Left hindlimb (tissue), 1 donor: Measurements from ENCODE around the gene GPR150.

Experiments
- DNase-seq: peaks from one replicate; pipeline ENCODE4 v3.0.0-alpha.2; 2018

The GPR150 gene

DNA sequence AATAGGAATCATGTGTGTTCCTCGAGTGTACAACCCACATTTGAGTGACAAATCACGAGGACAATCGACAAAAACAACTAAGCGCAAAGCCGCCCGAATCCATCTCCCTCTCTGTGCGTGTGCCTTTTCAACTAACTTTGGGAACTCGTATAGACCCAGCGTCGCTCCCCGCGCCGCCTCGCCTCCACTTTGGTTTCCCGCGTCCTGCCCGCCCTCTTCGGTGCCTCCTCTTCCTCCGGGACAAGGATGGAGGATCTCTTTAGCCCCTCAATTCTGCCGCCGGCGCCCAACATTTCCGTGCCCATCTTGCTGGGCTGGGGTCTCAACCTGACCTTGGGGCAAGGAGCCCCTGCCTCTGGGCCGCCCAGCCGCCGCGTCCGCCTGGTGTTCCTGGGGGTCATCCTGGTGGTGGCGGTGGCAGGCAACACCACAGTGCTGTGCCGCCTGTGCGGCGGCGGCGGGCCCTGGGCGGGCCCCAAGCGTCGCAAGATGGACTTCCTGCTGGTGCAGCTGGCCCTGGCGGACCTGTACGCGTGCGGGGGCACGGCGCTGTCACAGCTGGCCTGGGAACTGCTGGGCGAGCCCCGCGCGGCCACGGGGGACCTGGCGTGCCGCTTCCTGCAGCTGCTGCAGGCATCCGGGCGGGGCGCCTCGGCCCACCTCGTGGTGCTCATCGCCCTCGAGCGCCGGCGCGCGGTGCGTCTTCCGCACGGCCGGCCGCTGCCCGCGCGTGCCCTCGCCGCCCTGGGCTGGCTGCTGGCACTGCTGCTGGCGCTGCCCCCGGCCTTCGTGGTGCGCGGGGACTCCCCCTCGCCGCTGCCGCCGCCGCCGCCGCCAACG lies at the start of gene GPR150:
Gene GPR150, plus strand, starts transcription at position 58 of the 840 bp plus-strand sequence. Its CDS starts 189 bp downstream, at position 247.
- DNase-seq, result peak; percentile 74

DNA sequence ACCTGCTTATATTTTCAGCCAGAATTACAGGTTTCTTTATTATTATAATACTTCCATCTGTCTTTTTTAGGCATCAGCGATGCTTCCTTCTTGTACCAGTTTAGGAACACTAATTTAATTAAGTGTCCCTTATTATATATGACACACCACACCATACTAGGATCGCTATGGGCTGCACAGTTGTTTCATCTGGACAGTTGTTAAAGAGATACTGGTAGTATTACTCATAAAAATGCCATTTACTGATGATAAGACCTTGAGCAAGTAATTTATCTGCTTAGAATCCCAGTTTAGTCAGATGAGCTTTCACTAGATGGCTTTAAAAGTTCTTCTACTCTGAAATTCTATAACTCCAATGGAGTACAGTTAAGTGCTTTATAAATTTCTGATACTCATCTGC lies 47.9 kb upstream of the GPR150 start:
- no peak for DNase-seq

DNA sequence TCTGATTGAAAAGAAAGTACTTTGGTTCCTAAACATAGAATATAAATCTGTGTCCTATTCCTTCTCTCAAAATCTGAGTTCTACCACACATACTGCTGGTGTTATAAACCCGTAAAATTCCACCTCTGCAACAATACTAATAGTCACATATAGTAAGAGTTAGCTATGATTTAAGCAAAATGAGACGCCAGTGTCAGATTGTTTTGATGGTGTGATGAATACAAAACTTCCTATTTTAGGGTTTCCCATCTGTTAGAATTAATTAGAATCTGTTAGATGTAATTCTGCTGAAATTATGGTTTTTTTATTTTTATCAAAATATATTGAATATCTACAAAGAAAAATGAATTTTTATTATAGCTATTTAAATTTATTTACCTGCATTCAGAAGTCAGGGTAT lies 38.3 kb upstream of the GPR150 start:
- DNase-seq, result no peak

DNA sequence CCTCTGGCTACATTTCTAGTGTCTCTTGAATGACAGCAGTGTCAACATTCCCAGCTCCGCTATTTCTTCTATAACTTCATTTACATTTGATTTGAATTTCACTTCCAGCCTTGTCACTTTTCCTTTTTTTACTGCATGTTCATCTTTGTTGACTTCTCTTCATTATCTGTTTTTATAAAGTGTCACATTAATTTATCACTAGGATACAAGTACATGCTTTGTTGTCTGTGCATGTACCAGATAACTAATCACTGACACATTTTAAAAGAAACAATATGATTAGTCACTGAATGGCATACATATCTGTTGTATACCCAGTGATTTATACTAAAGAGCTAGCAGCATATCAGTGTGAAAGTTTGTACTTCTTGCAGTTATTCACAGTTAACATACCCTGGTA lies 35.9 kb upstream of the GPR150 start:
- DNase-seq, result no peak

DNA sequence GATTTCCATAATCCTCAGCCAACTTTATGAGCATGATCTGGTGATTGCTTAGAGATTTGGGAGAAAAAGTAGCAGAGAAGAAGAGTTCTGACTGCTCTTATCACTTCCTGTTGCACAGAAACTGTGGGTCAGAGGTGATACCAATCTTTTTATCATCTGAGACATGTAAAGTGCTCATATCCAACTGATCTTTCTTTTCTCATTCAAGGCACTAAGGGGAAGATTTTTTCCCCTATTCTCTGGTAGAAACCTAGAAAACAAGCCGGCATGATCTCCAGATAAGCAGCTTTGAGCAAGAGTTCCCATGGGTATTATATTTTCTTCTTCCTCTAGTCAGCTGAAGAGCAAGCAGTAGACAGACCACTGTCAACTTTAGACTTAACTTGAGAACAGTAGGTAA lies 29.0 kb upstream of the GPR150 start:
- DNase-seq, result no peak

DNA sequence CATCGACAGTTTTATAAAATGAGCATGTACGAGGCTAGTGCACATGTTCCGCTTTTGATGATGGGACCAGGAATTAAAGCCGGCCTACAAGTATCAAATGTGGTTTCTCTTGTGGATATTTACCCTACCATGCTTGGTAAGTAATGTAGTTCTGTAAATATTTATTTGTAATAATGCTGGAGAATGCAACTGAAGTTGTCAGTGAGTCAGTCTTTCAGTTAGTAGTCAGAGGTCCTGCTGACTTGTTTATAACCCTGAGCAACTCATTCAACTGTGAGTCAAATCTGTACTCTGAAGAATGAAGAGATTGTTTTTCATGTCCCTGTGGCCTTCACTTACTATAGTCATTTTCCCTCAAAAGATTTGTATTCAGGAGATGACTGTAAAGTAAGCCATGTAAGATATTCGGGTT lies 28.4 kb upstream of the GPR150 start:
- no peak for DNase-seq

DNA sequence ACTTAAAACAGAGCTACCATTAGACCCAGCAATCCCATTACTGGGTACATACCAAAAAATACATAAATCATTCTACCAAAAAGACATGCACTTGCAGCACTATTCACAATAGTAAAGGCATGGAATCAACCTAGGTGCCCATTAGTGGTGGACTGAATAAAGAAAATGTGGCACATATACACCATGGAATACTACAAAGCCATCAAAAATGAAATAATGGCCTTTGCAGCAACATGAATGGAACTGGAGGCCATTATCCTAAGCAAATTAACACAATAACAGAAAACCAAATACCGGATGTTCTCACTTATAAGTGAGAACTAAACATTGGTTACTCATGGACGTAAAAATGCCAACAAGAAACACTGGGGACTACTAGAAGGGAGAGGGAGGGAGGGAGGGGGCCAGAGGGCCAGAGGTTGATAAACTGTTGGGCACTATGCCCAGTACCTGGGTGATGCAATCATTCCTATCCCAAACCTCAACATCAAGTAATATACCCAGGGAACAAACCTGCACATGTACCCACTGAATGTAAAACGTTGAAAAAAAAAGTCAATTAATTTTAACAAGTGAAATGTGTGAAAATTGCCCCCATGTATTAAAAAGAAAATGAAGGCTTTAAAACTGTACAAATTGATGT lies 24.5 kb upstream of the GPR150 start:
- DNase-seq, result no peak

DNA sequence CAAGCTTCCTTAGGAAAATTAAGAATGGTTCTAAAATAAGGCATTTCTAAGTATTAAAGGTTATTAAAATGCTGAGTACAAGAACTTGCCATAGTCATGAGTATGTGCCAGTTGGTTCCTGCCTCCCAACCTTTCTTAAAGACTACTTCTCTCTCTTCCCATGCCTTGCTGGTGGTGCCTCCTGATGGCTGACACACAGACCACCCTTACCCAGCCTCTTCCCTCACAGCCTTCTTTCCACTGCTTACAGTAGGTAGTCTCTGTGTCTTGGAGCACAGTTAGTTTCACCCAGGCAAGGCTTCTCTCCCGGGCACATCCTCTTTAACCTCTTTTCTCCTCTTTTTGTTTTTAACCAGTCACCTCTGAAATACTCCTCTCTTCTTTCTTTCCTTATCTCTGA lies 20.6 kb upstream of the GPR150 start:
- no peak for DNase-seq

DNA sequence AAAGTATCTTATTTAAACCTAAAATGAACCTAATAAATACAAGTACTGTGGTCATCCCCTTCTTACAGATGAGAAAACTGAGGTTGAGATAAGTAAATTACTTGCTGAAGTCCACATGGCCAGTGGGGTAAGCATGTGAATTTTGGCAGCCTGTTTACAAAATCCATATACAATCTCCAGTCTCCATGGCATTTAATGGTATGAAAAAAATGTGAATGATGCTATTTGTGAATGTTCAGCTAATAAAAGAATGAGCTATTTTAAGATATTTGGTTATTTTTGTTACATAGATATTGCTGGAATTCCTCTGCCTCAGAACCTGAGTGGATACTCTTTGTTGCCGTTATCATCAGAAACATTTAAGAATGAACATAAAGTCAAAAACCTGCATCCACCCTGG lies 19.3 kb upstream of the GPR150 start:
- no peak for DNase-seq

DNA sequence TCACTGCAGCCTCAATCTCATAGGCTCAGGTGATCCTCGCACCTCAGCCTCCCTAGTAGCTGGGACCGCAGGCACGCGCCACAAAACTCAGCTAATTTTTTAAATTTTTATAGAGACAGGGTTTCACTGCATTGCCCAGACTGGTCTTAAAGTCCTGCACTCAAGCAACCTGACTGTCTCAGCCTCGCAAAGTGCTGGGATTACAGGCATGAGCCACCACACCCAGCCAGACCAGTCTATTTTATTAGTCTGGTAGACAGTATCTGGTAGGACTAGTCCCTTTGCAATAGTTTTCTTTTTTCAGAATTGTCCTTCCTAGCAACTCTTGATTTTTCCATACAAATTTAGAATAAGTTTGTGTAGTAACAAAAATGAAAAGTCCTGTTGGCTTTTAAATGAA lies 14.1 kb upstream of the GPR150 start:
- DNase-seq, result no peak

DNA sequence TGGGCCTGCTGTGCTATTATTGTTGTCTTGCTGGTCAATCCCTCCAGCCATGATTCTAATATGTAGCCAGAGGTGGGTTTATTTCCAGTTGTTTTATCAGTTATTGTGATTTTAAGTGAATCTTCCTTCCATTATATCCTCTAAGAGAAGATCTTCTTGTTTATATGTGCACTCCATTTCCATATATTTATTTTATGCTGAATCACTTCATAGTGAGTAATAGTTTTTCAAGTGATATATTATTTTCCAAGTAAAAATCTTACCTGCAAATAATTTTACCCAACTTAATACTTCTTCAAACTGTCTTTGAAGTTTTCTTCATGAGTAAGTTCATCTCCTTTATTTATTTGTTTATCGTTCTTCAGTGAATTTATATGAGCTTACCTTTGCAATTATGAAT lies 13.5 kb upstream of the GPR150 start:
- DNase-seq, result no peak

DNA sequence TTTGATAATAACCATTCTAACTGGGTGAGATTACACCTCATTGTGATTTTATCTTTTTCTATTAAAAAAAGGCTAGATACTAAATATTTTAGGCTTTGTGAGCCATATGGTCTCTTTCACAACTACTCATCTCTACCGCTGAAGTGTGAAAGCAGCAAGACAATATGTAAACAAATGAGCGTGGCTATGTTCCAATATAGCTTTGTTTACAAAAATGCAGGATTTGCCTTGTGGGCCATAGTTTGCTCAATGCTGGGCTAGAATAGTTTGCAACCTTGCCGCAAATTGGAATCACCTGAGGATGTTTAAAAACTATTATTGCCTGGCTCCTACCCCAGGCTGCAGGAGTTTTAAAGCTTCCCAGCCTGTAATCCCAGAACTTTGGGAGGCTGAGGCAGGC lies 10.2 kb upstream of the GPR150 start:
- DNase-seq, result no peak

DNA sequence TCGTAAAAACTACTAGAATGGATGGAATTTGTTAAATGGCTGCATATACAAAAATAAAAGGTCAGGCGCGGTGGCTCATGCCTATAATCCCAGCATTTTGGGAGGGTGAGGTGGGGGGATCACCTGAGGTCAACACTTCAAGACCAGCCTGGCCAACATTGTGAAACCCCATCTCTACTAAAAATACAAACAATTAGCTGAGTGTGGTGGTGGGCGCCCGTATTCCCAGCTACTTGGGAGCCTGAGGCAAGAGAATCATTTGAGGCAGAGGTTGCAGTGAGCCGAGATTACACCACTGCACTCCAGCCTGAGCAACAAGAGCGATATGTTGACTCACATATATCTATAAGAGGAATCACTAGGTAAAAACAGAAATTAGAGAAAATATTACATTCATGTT lies 9.3 kb upstream of the GPR150 start:
- DNase-seq, result no peak

DNA sequence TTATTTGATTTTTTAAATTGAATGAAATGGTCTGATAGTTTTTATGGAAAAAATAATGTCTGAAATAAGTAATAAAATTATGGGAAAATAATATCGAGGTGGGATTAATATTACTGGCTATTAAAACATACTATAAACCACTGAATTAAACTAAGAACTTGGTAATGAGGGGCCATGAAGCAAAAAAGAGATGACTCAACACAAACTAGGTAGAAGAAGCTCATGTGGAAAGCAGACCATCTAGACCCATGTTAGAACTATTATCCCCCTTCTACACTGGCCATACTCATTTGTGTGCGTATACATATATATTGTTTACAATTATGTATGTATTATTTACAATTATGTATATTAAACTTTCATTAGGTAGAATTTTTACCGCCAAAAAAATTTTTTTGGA lies 8.5 kb upstream of the GPR150 start:
- DNase-seq, result no peak

DNA sequence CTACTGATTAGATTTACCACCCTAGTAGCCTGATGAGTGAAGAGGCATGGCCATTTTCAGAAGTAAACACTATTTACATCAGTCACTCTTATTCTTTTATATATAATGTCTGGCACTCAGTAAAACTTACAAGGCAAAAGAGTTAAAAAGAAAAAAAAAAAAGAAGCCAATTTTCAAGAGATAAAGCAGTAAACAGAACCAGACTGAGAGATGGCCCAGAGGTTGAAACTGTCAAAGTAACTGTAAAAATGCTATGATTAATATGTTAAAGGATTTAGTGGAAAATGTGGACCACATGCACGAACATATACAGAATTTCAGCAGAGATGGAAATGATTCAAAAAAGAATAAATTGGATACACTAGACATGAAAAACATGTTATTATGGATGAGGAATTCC lies 6.4 kb upstream of the GPR150 start:
- DNase-seq, result no peak

DNA sequence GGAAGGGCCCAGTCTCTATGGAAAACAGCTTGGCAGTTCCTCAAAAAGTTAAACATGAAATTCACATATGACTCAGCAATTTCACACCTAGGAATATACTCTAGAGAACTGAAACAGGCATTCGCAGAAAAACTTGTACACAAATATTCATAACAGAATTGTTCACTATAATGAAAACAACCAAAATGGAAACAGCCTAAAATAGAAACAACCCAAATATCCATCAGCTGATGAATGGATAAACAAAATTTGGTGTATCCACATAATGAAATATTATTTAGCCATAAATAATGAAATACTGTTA lies 4.8 kb upstream of the GPR150 start:
- no peak for DNase-seq

DNA sequence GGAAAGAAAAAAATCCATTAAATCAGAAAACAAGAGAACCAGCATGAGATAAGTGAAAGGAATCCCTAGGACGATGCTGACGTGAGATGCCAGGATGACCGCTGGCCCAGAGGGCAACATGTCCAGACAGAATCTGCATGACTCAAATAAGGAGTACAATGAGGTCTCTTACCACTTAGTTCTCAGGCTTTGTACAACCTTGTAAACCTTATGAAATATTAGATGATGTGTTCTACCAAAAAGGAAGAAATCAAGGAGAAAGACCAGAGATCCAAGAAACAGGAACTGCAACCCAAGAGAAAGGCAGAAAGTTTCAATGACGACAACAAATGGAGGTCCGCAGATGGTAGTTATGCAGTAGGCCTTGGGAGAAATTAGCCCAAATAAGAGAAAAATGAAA lies 2.8 kb upstream of the GPR150 start:
- DNase-seq, result no peak

DNA sequence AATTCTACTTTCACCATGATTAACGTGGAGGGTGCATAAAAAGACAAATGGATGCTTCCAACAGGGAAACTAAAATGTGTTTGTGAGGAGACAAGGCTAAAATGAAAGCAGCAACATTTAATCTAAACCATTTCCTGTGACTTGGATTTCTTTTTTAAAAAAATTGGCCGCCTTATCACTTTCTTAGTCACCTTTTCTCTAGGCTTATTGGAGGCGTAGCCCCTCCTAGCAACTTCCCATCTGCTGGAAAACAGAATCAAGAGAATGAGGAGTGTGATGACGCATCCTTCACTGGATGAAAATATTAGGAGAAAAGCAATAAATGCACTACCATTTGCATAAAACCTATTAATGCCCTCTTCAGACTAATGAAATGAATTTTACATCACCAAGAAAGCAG lies 791 bp upstream of the GPR150 start:
- no peak for DNase-seq

DNA sequence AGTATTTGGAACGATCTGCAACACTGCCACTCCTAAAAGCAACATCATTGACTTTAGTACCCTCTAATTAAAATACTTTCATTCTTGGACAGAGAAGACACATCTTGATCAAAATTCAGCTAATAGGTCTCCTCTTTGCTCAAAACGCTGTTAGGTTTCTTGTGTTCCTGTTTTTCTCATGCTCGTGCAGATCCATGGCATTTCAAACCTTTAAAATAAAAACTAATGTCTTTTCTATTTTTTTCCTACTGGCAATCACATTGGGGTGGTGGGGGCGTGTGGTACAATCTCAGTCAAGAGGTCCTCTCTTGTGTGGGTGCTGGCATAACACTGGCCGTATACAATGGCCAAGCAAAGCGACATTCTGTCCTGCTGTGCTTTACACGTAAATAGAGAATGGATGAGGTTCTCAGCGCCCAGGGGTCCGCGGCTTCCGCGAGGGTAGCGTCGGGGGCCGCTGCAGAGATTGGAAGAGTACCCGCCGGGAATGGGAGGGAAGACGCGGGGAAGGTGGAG lies 315 bp upstream of the GPR150 start:
- no peak for DNase-seq

DNA sequence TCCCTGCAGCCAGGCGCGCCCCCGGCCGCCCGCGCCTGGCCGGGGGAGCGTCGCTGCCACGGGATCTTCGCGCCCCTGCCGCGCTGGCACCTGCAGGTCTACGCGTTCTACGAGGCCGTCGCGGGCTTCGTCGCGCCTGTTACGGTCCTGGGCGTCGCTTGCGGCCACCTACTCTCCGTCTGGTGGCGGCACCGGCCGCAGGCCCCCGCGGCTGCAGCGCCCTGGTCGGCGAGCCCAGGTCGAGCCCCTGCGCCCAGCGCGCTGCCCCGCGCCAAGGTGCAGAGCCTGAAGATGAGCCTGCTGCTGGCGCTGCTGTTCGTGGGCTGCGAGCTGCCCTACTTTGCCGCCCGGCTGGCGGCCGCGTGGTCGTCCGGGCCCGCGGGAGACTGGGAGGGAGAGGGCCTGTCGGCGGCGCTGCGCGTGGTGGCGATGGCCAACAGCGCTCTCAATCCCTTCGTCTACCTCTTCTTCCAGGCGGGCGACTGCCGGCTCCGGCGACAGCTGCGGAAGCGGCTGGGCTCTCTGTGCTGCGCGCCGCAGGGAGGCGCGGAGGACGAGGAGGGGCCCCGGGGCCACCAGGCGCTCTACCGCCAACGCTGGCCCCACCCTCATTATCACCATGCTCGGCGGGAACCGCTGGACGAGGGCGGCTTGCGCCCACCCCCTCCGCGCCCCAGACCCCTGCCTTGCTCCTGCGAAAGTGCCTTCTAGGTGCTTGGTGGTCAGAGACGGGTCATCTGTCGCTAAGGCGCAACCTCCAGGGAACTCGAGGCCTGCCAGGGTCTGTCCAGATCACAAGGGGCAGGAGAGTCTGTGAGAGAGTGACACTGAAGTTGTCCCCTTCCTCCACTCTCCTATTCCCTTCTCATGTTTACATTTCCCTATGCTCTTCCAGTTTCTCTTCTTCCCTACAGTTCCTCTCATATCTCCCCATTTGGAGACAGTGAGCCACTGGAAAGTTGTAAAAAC lies 1.3 kb downstream of the GPR150 start:
- peak; percentile 49 for DNase-seq

DNA sequence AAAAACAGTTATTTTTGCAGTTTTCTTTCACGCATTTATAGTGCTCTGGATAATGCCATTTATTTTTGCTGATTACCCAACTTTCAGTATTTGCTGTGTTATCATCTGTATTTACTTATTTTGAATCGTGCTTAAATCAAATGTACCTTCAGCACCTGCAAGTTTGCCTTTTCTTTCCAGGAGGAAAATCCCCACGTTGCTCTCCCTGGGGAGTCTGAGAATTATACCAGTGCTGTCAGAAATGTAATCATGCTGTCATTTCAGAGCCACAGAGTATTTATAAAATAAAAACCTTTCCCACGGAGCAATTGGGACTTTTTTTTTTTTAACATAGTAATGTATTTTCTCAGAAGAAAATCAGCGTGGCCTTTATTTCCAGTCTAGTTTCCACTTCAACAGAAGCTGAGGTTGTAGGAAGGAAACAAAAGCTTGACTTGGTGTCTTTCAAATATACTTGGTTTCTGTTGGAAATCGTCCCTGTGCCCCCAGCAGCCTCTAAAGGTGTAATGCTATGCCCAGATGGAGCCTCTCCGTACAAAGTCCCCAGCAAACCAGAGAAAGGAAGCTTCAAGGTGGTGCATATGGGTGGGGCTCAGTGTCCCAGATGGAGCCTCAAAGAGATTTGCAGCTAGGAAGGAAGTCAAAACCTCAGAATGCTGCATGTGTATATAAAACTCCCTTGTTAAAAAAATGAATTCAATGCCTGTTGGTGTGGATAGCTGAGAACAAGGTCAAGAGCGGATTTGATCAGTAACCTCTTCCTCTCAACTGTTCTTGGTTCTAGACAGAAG lies 2.1 kb downstream of the GPR150 start:
- no peak for DNase-seq

DNA sequence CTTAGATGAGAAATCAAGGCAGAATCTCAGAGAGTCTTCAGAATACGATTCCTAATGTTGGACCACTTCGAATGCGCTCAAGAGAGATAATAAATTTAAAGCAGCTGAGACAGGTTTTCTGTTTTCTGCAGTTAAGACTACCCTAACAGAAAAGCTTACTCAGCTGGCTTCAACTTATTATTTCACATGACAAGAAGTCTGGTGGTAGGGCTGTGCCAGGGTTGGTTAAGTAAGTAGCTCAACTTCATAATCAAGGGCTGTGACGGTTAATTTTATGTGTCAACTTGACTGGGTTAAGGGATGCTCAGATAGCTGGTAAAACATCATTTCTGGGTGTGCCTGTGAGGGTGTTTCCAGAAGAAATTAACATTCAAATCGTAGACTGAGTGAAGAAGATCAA lies 3.8 kb downstream of the GPR150 start:
- no peak for DNase-seq

DNA sequence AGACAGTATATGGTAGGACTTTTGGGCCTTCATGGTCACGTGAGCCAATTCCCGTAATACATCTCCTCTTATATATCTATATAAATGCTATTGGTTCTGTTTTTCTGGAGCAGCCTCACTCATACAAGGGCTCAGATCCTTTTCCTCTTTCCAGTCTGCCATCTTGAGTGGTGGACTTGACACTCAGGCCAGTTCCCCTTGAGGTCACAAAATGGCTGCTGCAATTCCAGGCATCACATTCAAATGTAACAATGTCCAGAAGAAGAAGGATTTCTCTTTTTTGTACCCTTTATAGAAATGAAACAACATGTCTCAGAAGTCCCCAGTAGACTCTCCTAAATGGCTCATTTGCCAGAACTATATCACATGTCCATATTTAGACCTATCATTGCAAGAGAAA lies 4.5 kb downstream of the GPR150 start:
- DNase-seq, result no peak
